ENCODE data around the gene COPZ1. TPM values are rescaled to one million over a fixed set of nuclear protein-coding genes. Genes with fewer than 3 reads are reported as not detected.

Gene COPZ1
- total RNA-seq, 2 donors from 2014 or later = 83.1 to 192 TPM

DNA sequence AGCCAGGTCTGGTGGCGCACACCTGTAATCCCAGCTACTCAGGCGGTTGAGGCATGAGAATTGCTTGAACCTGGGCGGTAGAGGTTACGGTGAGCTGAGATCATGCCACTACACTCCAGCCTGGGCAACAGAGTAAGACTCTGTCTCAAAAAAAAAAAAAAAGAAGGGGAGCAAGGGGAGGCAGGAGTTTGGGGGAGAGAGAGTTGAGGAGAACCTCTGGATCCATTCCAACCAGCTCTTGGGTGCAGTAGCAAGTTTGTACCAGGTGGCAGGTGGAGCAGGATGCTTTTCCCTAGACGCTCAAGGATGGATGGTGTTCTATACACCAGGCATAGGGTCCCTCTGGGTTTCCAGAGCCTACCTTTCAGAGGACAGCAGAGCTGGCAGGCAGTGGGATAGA, 26.0 kb upstream of the COPZ1 start:
- H3K4me3 ChIP-seq = no peak overlapping the region
- no peak for DNase-seq (ENCODE audit: low spot score)
- TF ChIP-seq, protein P1, sequence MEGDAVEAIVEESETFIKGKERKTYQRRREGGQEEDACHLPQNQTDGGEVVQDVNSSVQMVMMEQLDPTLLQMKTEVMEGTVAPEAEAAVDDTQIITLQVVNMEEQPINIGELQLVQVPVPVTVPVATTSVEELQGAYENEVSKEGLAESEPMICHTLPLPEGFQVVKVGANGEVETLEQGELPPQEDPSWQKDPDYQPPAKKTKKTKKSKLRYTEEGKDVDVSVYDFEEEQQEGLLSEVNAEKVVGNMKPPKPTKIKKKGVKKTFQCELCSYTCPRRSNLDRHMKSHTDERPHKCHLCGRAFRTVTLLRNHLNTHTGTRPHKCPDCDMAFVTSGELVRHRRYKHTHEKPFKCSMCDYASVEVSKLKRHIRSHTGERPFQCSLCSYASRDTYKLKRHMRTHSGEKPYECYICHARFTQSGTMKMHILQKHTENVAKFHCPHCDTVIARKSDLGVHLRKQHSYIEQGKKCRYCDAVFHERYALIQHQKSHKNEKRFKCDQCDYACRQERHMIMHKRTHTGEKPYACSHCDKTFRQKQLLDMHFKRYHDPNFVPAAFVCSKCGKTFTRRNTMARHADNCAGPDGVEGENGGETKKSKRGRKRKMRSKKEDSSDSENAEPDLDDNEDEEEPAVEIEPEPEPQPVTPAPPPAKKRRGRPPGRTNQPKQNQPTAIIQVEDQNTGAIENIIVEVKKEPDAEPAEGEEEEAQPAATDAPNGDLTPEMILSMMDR (IDR thresholded peaks at IDR 0.05) = no peak
- TF ChIP-seq POLR2AphosphoS5 (IDR thresholded peaks at IDR 0.05) = no peak
- TF ChIP-seq POLR2A (IDR thresholded peaks at IDR 0.05) = no peak
- no peaks in the 10 kb centered on the region for H3K36me3 ChIP-seq
- H3K4me1 ChIP-seq (replicated peaks) = no peaks in the 10 kb centered on the region
- H3K9me3 ChIP-seq = no peaks in the 10 kb centered on the region
- intact Hi-C loops (cut with DNase I) = no loop called here
- WGBS = 94% methylated on average over 5 of the region's 5 CpGs
- H3K27ac ChIP-seq = no peak overlapping the region
- no peaks in the 10 kb centered on the region for H3K27me3 ChIP-seq (replicated peaks; ENCODE audit: insufficient read depth)

DNA sequence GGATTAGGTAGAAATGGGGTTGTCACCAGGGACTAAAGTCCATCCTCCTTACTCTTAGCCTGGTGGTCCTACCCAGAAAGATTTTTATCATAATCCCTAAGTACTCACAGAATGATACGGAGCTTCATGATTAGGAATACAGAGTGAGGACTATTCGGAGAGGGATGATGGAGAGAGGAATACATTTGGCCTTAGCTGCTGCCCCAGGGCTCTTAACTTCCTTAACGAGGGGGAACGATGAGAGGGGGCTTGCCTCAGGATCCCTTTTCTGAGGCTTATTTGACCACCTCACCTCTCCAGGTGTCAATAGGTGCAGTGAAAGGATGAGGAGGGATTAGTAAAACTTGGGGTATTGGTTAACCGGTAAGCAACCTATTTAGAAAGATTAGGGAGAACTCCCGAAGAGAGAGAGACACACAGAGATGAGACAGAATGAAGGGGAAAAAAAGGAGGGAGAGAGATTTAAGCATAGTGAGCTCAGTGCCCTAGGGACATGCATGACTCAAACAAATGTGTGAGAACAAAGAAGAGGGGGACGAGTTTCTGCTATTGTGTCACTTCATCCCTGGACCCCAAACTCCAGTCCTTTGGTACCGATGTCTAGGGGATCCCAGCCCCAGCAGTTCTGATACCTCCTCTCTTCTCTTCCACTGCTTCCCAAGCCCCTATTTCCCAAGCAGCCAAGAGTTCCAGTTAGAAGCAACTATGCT, 25.3 kb upstream of the COPZ1 start:
- TF ChIP-seq POLR2AphosphoS5 (IDR thresholded peaks at IDR 0.05) = no peak
- no peak for TF ChIP-seq POLR2A (IDR thresholded peaks at IDR 0.05)
- TF ChIP-seq, protein P1 (IDR thresholded peaks at IDR 0.05) = no peak
- intact Hi-C loops (cut with DNase I) = no loop called here
- no peaks in the 10 kb centered on the region for H3K27me3 ChIP-seq (replicated peaks; ENCODE audit: insufficient read depth)
- H3K36me3 ChIP-seq = no peaks in the 10 kb centered on the region
- H3K27ac ChIP-seq = no peak overlapping the region
- no peak overlapping the region for H3K4me3 ChIP-seq
- no peaks in the 10 kb centered on the region for H3K9me3 ChIP-seq
- DNase-seq (ENCODE audit: low spot score) = no peak
- H3K4me1 ChIP-seq (replicated peaks) = no peaks in the 10 kb centered on the region
- WGBS = 74% methylated on average over 8 of the region's 8 CpGs

DNA sequence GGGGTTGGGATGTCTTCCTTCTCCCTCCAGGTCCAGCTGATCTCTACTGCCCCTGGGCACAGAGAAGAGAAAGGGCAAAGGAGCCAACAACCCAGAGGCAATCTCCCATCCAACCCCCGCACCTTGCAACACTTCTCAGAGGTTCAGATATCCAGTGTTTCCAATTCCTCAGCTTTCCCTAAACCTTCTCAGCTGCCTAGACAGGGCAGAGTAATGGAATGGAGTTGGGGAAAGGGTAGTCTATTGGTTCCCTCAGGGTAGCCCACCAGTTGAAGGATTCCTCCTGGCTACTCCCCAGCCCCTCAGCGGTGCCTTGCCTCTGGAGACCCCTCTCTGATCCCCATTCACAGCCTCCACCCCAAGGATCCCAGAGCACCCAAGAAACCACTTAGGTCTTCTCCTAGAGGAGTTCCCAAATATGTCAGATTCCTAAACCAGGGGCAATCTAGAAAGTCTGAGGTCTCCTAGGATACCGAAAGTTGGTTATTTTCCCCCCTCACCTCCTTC, 24.7 kb upstream of the COPZ1 start:
- no peaks in the 10 kb centered on the region for H3K27me3 ChIP-seq (replicated peaks; ENCODE audit: insufficient read depth)
- no peaks in the 10 kb centered on the region for H3K9me3 ChIP-seq
- H3K27ac ChIP-seq = no peak overlapping the region
- DNase-seq (ENCODE audit: low spot score) = no peak
- intact Hi-C loops (cut with DNase I) = no loop called here
- H3K4me3 ChIP-seq = no peak overlapping the region
- no peaks in the 10 kb centered on the region for H3K4me1 ChIP-seq (replicated peaks)
- H3K36me3 ChIP-seq = no peaks in the 10 kb centered on the region
- TF ChIP-seq POLR2AphosphoS5 (IDR thresholded peaks at IDR 0.05) (no peak), POLR2A (IDR thresholded peaks at IDR 0.05) (no peak)
- TF ChIP-seq, protein P1 (IDR thresholded peaks at IDR 0.05) = no peak
- 65% methylated on average over 3 of the region's 3 CpGs for WGBS

DNA sequence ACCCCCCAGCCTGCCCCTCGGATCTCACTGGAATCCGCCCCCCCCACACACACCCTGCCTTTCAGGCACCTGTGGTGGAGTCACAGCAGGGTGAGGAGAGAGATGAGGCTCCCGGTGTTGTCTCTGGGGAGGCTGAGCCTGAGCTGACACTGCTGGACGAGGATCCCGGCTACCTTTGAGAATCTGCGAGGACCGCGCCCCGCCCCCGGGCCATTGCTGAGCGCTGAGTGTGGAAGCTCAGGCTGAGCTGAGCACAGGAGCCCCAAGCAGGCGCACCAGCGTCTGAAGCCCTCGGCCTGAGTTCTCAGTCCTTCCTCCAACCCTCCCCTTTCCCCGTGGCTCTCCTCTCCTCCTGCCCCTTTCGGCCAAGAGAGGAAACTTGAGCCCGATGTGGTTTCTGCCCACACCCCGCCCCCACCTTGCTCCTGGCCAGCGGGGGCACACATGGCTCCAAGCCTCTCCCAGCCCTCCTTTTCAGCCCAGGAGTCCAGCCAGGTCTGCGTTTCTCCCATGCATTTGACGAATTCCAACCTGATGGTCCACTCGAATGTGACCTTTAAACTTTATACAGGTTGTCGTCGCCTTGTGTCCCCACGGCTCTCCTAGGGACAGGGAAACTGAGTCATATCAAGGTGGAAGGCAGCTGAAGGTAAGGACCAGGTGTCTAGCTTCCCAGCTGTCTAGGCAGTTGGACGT, 24.1 kb upstream of the COPZ1 start, which contains the start of gene NFE2:
Gene NFE2, minus strand, starts transcription at position 284 of the 696 bp plus-strand sequence. CDS start 5,767 bp downstream, outside the sequence.
- no peaks in the 10 kb centered on the region for H3K4me1 ChIP-seq (replicated peaks)
- whole genome bisulfite sequencing = 9% methylated on average over 26 of the region's 26 CpGs
- TF ChIP-seq POLR2AphosphoS5 (IDR thresholded peaks at IDR 0.05) = no peak
- no peak for TF ChIP-seq POLR2A (IDR thresholded peaks at IDR 0.05)
- TF ChIP-seq, protein P1 (IDR thresholded peaks at IDR 0.05) = peak in 1 of 4 experiments; percentile 11
- peak; percentile 30 for DNase-seq (ENCODE audit: low spot score)
- H3K27ac ChIP-seq = no peak within 1 kb of the TSS
- intact Hi-C loops (cut with DNase I) = no loop called here
- H3K27me3 ChIP-seq (replicated peaks; ENCODE audit: insufficient read depth) = no peaks in the 10 kb centered on the region
- H3K9me3 ChIP-seq = no peaks in the 10 kb centered on the region
- H3K4me3 ChIP-seq = no peak within 1 kb of the TSS
- no peaks in the 10 kb centered on the region for H3K36me3 ChIP-seq

Measured in prostate gland (tissue), 2 donors.